Omental fat pad (tissue), 4 donors: ENCODE data around the gene ITPR2. TPM values are rescaled to one million over a fixed set of nuclear protein-coding genes. Genes with fewer than 3 reads are reported as not detected.

Experiments
- ATAC-seq: fragments of 150-250 bp; one replicate; pipeline ENCODE4 v1.9.1; 2016; ENCODE audit warnings: mild to moderate bottlenecking, moderate library complexity; ENCODE audit not compliant: low FRiP score
- DNase-seq: peaks from one replicate; pipeline ENCODE4 v3.0.0-alpha.2; 2019; ENCODE audit warnings: low spot score
- total RNA-seq, 4 donors: library from RNA; depleted of rRNA; stranded (reverse); fragments of >200 nt; gene quantifications; one replicate each; pipeline ENCODE4 v1.1.0, GENCODE V29; 2016
- TF ChIP-seq, protein P1 (sequence below), 3 donors: fragments of 450-650 bp; IDR thresholded peaks; one replicate each; pipeline ENCODE4 v1.5.1; 2016 to 2017; ENCODE audit warnings: antibody characterized with exemption in 3 of 3, mild to moderate bottlenecking in 3 of 3, moderate library complexity in 2 of 3

ITPR2 gene
- total RNA-seq, 4 donors from 2014 or later = 39.0 to 62.9 (median 47.4) TPM

DNA sequence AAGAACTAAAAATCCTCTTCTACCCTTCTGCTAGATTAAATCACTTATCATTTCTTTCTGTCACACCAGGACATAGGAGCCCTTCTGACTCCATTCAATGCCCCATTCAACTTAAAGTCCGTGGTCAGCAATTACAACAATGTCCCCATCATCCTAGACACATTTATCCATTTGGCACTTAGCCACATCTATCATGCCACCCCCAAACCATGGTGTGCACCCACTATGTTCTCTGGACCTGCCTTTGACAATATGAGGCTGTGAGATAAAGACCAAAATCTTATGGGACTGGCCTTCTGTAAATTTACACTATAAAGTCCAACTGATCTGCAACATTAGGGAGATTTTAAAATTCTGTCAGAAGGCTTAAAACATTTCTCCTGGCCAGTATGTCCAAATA, 533.2 kb downstream of the ITPR2 start:
- ATAC-seq = no peak
- TF ChIP-seq, protein P1, sequence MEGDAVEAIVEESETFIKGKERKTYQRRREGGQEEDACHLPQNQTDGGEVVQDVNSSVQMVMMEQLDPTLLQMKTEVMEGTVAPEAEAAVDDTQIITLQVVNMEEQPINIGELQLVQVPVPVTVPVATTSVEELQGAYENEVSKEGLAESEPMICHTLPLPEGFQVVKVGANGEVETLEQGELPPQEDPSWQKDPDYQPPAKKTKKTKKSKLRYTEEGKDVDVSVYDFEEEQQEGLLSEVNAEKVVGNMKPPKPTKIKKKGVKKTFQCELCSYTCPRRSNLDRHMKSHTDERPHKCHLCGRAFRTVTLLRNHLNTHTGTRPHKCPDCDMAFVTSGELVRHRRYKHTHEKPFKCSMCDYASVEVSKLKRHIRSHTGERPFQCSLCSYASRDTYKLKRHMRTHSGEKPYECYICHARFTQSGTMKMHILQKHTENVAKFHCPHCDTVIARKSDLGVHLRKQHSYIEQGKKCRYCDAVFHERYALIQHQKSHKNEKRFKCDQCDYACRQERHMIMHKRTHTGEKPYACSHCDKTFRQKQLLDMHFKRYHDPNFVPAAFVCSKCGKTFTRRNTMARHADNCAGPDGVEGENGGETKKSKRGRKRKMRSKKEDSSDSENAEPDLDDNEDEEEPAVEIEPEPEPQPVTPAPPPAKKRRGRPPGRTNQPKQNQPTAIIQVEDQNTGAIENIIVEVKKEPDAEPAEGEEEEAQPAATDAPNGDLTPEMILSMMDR (IDR thresholded peaks at IDR 0.05) = no peak
- no peak for DNase-seq

DNA sequence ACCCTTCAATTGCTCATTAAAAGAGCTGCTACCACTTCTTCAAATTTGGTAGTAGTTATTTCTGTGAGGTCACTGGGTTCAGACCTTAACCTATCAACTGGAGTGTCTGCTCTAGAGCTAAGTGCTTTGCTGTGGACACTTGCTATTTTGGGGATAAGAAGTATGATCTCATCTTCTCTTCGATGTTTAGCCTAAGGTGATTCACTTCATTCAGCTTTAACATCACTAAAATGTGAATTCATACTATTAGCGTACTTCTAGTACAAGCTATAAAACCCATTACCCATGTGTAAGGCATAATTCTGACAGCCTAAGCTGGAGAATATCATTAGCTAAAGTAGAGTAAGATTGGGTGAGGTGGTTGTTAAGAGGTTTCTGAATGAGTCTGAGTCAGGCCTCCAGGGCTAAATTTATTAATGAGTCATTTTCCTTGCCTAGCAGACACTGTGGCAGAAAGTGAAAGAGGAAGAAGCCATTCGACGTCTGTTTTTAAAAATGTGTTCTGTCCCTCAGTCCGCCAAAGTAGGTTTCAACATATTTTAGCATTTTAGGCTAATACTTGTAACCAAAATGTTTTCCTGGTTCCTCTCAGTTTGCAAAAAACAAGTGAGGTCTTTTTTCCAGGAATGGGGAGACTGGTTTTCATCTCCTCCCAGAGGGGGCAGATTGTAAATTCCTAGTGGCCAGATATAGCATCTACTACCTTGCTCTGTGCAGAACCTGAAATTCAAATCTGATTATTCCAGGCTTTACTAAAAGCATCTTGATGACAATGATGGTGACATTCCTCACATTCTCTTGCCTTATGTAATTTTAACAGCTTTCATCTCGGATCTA, 534.0 kb downstream of the ITPR2 start:
- TF ChIP-seq, protein P1 (IDR thresholded peaks at IDR 0.05) = no peak
- peak; percentile 99 for ATAC-seq
- DNase-seq = no peak

DNA sequence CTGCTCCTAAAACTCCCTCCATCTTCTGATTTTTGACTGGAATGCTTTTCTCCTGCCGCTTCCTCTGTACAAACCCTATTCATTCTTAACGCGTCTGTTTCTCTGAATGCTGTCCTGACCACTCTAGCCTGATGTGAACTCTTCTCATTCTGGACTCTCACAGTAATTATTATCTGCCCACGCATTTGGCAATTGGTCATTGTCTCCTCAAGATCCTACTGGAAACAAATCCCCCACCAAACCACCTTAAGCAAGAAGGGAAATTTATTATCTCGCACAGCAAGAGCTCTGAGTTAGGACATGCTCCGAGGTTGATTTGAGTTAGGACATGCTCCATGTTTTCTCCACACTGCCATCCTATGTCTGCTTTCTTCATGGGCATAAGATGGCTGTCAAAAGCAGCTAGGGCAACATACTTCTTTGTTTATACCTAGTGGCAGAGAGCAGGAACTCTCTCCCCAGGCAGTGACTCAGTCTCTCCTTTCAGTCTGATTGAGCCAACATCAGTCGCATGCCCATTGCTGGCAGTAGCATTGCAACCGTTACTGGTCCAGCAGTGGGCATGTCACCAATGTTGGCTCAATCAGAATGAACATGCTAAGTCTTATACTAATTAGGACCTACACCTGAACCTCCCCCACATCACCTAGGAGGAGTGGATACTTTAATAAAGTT, 535.5 kb downstream of the ITPR2 start:
- TF ChIP-seq, protein P1 (IDR thresholded peaks at IDR 0.05) = no peak
- no peak for DNase-seq
- no peak for ATAC-seq

DNA sequence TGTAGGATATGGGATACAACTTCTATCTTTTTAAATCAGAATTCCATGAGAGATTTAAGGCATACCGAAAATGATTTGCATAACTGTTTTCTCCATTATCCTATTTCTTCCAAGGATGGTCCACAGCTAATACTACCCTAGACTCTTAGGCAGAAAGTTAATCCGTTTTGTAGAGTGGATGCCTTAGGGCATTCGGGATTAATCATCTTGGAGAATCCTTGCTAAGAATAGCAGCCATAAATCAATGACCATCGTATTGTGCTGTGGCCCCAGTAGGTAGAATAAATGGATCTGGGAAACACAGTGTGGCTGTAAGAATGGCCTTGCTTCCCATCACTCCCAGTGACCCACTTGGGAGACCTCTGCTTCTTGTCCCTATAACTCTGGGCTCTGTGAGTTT, 538.0 kb downstream of the ITPR2 start:
- DNase-seq (no peak), ATAC-seq (no peak)
- TF ChIP-seq, protein P1 (IDR thresholded peaks at IDR 0.05) = no peak

DNA sequence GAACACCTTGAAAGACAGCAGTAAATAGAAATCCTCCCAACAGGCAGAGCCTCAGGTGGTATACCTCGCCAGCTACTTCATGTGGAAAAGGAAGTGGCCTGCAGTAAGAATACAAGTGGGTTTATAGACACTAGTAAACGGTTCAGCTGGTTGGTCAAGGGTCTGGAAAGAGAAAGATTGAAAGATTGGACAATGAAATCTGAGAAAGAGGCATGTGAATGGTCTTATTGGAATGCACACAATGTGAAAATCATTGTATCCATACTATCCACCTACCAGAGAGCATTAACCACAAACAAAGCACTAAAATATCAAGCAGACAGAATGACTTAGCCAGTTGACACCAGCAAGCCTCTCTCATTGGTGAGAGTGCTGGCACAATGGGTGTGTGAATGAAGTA, 539.4 kb downstream of the ITPR2 start:
- TF ChIP-seq, protein P1 (IDR thresholded peaks at IDR 0.05) = no peak
- ATAC-seq = no peak
- DNase-seq = no peak

DNA sequence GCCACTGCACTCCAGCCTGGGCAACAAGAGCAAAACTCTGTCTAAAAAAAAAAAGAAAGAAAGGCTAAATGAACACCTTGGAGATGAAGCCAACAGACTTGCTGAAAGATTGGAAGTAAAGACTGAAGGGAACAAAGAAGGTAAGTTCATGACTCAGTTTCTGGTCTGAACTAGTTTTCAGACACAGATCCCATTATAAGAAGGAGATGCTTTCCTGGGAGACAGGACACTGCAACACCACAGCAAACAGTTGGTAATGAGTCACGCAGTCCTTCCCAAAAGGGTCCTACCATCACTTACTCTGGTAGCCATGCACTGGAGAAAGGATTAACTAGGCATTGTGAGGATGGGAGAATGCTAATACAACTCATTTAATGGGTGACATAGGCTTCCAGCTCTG, 540.4 kb downstream of the ITPR2 start:
- DNase-seq = no peak
- ATAC-seq = no peak
- TF ChIP-seq, protein P1 (IDR thresholded peaks at IDR 0.05) = no peak
